Lung microvascular endothelial cell (primary cell): ENCODE data around the gene DOCK4. TPM values are rescaled to one million over a fixed set of nuclear protein-coding genes. Genes with fewer than 3 reads are reported as not detected.

Experiments used
- DNase-seq, 2 donors: peaks; one replicate each; pipeline versions ENCODE4 v3.0.0 to v3.0.0-alpha.2; 2010; ENCODE audit warnings: low read depth in 2 of 2
- total RNA-seq: library from RNA; depleted of rRNA; stranded (reverse); fragments of >200 nt; gene quantifications from 2 replicates; pipeline ENCODE4 v1.2.1, GENCODE V29; 2014

The DOCK4 gene
- total RNA-seq, 1 donor from 2014 or later: 57.1 TPM

DNA sequence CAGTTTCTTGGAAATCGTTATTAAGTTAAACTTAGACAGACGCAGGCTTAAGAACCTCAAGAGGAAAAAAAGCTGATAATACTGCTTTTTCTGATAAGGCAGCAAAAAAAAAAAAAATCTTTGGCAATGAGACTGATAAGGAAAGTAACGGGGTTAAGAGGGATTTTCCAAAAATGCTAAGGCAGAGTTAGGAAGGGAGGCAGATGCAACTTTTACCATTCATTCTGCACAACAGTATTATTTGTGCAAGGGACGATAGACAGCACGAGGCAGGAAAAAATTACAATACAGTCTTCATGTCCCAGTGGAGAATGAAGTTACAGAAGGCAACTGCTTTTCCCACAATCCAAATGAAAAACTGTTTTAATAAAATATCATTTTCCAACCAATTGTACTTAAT lies 194.0 kb downstream of the DOCK4 start:
- no peak for DNase-seq

DNA sequence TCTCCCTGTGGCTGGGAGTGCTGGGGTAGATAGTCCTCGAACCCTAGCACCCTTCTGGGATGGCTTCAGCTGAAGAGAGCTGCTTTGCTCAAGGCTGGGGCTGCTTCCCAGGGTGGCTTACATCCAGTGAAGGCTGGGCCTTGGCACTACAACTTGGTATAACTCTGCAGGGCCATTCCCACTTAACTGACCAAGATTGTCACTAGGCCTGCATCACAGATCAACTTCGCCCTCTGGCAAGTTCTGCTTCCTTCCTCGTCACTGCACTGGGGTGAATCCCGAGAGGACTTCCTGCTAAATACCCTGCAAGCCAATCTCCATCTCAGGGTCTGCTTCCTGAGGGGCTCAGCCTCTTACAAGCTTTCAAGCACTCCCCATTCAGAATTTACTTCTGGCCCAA lies 195.2 kb downstream of the DOCK4 start:
- DNase-seq: peak; percentile 46

DNA sequence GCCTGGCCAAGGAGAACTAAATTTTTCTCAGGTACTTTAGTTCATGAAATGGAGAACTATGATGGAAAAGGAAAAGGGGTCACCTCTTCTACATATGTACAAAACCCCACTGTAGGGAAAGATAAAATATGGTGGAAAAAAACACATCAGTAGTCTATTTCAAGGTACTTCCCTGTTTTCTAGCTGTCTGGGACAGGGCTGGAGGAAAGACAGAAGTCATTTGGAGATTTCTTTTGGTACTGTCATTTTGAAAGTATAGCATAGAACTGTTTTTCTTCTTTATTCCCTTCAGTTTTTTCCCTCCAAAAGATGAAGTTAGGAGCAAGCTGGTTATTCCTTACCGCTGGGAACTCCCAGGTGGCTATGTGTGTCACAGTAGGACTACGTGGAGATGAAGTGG lies 196.1 kb downstream of the DOCK4 start:
- no peak for DNase-seq

DNA sequence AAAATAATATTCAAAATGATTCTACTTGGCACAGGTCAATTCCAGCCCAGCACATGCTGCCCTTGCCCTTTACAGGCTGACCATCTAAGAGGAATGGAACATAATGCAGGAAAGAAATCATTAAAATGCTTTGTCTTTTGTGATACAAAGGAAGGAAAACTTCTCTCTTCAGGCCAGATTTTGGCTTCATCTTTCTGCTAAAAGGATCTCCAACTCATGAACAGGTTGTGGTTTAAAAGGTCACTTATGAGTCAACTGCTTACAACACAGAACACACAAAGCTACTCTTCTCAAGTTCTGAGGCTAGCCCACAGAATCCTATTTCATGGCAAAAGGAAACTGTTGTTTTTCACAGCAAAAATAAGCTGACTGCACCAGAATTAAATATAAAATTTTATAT lies 197.1 kb downstream of the DOCK4 start:
- peak; percentile 69 to 70 for DNase-seq

DNA sequence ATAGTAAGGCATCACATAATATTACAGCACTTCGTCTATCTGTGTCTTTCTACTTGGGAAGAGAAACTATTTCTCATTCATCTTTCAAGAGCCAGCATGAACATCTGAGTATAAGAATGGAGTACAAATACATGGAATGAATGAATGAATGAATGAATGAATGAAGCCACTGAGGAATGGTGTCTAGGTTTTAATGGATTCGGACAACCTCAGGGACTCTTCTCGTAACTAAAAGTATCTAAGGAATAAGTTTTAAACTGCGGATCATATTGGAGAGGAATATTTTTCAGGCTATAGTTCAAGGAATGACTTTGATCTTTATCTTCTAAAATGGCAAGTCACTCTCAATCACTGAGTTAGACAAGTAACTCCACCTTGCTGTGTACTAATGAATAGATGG lies 199.0 kb downstream of the DOCK4 start:
- no peak for DNase-seq

DNA sequence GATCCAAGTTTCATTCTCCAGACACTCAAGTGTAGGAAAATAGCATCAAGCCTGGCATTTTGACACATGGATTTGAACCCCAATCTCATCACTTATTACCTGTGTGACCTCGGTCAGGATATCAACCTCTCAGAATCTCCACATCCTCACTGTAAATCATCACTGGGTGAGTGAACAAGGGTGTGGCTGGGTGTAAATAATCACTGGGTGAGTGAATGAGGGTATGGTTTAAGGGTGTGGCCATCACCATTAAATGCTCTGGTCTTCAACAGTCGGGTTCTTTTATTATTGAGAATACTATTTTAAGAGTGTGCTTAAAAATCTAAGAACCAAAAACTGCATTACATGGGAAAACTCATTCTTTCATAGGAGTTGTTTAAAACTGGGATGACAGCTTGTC lies 200.1 kb downstream of the DOCK4 start:
- no peak for DNase-seq

DNA sequence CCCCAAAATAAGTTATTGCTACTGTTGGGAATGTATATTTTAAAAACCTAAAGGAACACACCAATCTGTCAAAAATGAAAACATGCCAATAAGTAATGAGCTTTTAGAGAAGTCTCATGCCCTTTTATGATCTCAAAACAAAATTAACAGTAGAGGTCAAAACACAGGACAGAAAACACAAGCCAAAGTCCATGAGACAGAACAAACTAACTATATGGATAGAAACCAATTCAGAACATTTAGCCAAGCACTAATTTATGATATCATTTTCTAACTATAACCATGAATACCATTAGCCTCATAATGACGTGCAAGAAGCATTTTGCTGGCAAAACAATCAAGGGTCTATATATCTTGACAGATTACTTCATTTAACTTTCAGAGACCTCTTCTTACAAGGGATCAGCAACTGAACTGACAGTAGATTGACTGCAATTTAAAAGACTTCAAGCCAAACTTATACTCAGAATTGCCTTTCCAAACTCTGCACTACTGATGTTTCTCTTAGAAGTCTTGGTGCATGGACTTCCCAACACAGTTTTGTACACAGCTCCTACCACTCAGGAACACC lies 200.9 kb downstream of the DOCK4 start:
- DNase-seq: peak; percentile 21 to 34

DNA sequence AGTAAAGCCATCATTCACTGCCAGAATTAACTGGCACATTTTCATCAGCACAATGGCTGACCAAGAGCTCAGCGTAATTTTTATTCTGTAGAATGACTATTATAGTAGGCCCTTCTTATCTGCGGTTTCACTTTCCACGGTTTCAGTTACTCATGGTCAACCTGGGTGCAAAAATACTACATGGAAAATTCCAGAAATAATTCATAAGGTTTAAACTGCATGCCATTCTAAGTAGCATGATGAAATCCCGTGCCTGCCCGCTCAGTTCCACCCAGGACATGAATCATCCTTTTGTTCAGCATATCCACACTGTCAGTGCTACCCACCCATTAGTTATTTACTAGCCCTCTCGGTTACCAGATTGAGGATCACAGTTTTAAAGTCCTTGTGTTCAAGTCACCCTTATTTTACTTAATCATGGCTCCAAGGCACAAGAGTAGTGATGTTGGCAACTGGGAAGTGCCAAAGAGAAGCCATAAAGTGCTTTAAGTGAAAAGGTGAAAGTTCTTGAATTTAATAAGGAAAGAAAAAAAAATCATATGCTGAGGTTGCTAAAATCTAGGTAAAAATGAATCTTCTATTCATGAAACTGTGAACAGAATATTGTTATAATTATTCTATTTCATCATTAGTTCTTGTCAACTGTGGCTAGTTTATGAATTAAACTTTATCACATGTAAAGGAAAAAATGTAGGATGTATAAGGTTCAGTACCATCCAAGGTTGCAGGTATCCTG lies 204.9 kb downstream of the DOCK4 start:
- DNase-seq: peak; percentile 66 to 84

DNA sequence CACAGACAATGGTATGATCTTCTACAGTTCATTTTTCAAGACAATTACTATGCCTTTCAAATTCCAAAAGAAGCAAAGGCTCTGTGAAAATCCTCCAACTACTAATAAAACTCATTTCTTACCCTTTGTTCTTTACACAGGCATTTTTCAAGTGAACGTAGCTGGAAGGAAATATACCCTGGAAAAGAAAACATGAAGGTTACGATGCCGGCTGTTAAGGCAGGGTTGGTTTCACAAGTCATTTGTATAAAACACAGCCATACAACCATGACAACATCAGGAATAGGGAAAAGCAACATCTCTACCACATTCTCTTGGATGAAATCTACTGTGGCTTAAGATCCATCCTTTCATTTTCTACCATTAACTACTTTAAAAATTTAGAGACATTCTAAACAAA lies 207.9 kb downstream of the DOCK4 start:
- DNase-seq: peak; percentile 18 to 40

DNA sequence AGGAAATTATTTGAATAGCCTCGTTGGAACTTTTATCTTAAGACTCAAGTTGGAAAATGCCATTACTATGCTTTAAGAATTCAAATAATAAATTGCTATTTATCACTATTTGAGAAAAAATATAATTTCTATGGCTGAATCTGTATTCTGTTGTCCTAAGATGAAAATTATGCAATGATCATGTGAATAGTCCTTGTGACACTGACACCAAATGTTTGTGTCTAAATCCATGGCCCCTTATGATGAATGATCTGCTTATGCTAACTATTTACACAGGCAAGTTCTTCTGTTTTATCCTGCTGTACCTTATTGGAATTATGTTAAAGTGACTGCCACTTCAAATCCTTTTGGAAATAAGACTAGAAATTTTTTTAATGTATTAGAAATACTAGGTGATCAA lies 208.7 kb downstream of the DOCK4 start:
- DNase-seq: no peak

DNA sequence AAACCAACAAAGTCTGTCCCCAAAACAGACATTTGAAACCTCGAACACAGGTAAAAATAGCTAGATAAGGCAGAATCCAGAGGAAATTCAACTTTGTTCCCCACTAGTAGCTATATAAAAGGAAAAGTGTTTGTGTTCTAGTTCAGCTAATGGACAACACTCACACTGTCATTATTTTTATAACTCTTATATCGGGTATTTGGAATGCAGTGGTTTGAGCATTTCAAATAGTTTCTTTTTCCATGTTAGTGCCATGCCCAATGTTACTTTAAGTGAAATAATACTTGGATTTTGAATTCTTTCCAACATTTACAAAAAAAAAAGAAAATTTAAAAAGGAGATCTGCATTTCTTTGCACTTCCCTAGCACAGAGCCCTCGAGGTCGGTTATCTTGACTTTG lies 213.6 kb downstream of the DOCK4 start:
- DNase-seq: no peak

DNA sequence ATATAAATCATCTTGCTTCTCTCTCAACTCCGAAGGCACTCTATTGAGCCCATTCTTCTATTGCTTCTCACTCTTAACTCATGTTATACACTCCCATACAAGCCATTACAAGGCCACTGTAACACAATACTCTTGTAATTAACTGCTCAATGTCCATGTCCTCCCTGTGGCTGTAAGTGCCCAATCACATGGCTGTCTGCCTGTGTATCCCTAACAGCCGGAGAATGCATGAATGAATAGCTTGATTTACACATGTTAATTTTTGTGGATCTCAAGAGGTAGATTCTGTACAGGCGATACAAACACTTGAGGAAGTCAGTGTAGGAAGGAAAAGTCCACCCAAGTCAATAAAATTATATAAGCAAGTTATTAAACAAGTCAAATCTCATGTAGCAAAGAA lies 215.6 kb downstream of the DOCK4 start:
- DNase-seq: no peak

DNA sequence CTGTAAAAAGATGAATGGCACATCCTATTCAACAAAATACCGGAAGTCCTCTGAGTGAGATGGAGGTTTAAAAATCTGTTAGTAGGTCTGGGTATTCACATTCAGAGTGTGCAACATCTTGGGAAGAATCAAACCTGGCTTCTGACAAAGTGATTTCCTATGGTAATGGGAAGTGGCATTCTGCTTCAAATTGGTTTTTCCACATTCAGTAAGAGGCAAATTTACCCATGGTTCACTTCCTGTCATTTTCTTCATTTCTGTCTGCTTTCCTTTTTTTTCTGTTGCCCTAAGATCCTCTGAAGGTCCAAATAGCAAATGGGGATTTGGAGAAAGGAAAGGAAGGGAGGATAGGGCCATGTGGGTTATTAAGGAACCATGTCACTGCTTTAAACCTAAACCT lies 218.3 kb downstream of the DOCK4 start:
- peak in 1 of 2 donors; percentile 26 for DNase-seq

DNA sequence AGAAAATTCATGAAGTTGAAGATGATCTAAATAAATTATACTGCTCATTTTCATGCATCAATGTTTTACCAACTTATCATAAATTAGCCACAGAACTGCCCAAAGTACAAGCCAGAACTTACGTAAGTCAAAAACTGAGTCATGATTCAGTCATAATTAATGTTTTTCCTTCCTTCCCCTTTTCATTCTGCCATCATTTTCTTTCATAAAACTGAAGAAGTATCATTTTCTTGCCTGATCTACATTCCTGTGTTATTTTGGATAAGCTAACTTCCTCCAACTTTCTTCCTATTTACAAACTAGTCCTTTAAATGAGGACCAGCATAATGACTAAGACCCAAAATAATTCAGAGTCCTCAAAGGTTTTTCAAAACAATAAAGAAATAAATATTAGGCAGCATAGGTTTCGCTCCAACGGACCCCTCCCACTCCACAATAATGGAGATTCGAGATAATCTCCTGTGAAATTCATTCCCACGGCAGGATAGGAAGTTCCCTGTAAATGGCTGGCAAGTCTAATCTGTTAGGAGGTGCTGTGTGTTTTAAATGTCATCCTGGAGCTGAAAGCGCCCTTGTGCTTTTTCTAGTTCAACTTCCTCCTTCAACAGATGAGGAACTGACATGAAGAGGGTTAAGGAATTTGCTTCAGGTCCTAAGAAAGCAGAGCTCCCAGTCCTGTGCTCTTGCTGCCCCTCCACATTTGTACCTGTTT lies 218.9 kb downstream of the DOCK4 start:
- peak; percentile 51 to 75 for DNase-seq

DNA sequence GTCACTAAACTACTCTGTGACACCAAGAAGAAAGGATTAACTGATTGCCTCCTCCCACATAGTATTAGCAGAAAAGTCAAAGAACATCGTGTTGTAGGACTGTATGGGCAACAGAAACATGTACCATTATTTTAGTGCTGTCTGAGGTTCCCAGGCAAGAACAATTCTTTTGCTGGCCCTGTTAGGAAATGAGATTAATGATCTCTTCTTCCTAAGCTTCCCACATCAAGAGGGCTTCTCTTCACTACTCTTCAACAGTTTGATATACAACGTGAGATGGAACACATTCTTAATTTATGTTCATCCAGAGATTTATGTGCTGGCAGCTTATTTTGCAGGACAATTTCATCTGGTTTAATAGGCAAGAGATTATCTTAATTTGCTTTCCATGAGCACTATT lies 219.6 kb downstream of the DOCK4 start:
- peak in 1 of 2 donors; percentile 40 for DNase-seq

DNA sequence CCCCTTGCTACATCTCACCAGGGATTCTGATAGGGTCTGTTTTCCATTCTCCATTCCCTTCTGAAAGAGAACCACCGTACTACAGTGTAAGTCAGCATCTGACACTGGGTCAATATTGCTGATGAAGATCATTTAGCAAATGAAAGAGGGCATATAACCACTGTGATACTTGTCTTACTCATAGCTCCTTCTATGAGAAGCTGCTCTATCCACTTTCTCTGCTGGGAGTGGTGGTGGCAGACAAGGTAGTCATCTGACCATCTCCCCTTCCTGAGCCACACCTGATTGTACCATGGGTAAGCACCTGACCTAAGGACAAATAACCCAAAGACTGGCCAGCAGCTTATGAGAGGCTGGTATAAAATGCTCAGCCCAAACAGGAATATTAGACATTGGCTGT lies 220.4 kb downstream of the DOCK4 start:
- no peak for DNase-seq

DNA sequence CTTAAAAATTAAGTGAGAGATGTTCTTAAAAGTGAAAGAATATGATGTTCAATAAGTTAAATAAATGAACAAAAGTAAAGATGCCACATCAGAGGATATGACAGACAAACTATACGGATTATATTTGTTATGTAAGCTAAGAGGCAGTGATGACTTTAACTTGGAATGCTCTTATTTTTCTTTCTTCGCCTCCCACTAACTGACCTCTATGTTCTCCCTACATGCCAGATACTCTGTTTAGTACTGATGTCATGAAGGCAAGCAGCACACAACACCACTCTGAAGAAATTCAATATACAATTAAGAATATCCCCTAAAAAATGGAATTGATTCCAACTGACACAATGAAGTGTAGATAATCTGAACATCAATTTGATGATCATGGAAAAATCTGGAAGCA lies 223.4 kb downstream of the DOCK4 start:
- no peak for DNase-seq

DNA sequence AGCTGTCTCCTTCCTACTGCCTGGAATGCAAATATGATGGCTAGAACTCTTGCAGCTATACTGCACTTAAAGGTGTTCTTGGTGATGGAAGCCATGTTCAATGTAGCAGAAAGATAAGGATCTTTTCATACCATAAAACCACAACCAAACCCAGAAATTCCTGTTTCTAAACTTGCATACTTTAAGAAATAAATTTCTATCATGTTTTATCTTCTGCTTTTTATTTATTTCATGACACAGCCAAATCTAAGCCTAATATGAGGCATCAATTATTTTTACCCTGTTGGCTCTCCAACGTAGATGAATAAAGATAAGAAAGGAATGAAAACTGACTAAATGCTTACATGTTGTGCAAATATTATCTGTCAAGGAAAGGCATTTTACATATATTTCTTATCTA lies 224.1 kb downstream of the DOCK4 start:
- DNase-seq: no peak

DNA sequence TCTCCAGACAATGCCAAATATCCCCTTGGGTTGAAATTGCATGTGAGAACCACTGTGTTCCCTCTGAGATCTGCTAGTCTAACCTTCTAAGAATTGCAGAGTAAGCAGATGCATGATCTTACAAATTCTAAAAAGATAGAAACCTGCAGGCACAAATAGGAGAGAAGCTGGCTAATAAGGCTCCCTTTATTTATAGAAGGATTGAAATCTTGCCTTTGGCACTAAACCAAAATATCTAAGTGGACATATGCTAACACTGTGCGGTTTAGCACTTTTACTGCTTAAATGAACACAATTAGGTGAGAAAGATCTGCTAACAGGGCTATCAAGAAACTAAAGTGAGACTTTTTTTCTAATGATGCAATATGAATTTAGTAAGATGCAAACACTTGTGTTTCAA lies 225.5 kb downstream of the DOCK4 start:
- no peak for DNase-seq

DNA sequence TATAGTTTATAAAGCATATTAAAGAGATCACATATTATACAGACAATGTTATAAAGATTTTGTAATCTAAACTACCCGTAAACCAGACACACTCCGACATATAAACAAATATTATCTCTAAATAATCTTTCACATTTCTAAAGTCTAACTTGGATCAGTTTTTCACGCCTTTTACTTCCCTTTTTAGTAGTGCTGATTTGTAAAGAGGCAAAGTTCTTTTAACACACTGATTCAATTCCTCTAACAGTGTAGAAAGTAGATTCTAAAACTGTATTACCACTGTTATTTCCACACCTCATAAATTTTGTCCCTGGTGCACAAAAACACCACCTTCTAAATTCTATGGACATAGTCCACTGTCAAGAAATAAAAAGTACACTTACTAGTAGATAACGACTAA lies 230.9 kb downstream of the DOCK4 start:
- DNase-seq: no peak

DNA sequence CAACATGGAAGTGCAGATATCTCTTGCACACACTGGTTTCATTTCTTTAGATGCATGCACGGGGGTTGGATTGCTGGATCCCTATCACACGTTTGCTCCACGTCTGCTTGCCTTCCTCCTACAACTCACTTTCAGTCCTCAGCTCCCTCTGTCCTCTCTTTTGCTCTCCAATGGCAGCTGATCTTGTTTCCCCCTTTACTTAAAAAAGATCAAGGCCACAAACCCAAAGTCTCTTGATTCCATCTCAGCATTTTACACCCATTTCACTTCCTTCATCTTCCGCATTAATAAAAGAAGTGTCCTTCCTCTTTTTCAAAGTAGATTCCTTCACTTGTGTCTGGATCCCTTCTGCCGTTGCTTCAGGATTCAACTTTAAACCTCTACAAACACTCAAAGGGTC lies 245.2 kb downstream of the DOCK4 start:
- DNase-seq: no peak

DNA sequence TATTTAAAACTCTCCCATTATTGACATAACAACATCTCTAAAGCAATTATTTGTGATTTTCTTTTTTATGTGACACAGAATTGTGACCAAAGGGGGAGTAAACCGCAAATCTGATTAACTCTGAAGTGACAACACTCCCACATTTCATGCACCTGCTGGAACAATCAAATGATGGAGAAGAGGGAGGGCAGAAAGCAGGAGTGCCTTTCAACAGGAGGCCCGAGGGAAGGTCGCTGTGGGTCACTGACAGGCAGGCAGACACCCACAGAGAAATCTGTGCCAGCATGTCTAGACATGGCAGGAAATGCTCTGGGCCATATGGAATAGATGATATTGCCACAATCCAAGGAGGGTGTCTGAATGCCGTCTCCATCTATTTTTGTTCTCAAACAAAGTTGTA lies 247.3 kb downstream of the DOCK4 start:
- DNase-seq: peak; percentile 38 to 41

DNA sequence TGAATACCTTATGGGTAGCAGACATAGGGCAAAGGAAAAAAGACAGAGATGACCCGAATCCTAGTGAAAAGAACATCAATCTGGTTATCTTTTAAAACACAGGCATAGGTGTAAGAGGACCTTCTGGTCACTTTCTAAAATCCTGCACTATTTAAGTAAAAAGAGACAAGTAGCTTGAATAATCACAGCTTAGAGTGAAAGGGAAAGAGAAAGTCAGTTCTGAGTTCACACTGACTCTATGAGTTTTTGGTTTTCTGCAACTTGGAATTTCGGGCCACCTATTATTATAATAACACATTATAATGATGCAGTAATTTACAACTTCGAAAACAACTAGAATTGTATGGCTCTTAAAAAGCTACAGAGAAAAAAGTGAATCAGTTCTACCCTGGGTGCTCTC lies 247.8 kb downstream of the DOCK4 start:
- no peak for DNase-seq
